Breast epithelium (tissue), 4 donors: ENCODE results near the gene WNK3. TPM values are rescaled to one million over a fixed set of nuclear protein-coding genes. Genes with fewer than 3 reads are reported as not detected.

Experiments used
- DNase-seq, 2 donors: peaks; one replicate each; pipeline ENCODE4 v3.0.0-alpha.2; 2019; ENCODE audit warnings: low spot score in 2 of 2
- H3K27ac ChIP-seq, 2 donors: fragments of 200-600 bp; sonication (generic) in 1 of 2; one replicate each; pipeline ENCODE4 v1.5.1; 2016 to 2019; ENCODE audit warnings: mild to moderate bottlenecking in 1 of 2
- H3K27me3 ChIP-seq, 2 donors: fragments of 200-600 bp; sonication (generic) in 1 of 2; one replicate each; pipeline versions ENCODE4 v1.5.1 to v1.6.0; 2017 to 2019; ENCODE audit warnings: control low read depth in 1 of 2, mild to moderate bottlenecking in 1 of 2
- H3K36me3 ChIP-seq: fragments of 200-600 bp; one replicate; pipeline ENCODE4 v1.5.1; 2019
- H3K4me1 ChIP-seq, 2 donors: fragments of 200-600 bp; sonication (generic); one replicate each; pipeline ENCODE4 v1.5.1; 2016 to 2019; ENCODE audit warnings: control low read depth in 1 of 2
- H3K4me3 ChIP-seq, 3 donors: fragments of 200-600 bp; sonication (generic); 1 replicate in 2 of 3; 2 replicates in 1 of 3; pipeline ENCODE4 v1.5.1; 2016 to 2019; ENCODE audit warnings: mild to moderate bottlenecking in 3 of 3, moderate library complexity in 2 of 3
- H3K9me3 ChIP-seq, 2 donors: fragments of 200-600 bp; sonication (generic) in 1 of 2; one replicate each; pipeline ENCODE4 v1.5.1; 2016 to 2019; ENCODE audit warnings: control low read depth in 1 of 2
- POLR2A ChIP-seq: fragments of 450-650 bp; IDR thresholded peaks from one replicate; pipeline ENCODE4 v1.6.1; 2016; ENCODE audit warnings: antibody characterized with exemption, mild to moderate bottlenecking, moderate library complexity
- POLR2AphosphoS5 ChIP-seq, 3 donors: sonication (generic); formaldehyde crosslinking; IDR thresholded peaks; one replicate each; pipeline ENCODE4 v1.6.1; 2017; ENCODE audit warnings: antibody characterized with exemption in 3 of 3
- intact Hi-C: fragments of 100-400 bp; cut with DNase I; formaldehyde crosslinking; loops from one replicate; pipeline ENCODE4 v1.15.1; 2023; ENCODE audit warnings: low total_unique reads
- total RNA-seq, 3 donors: library from RNA; depleted of rRNA; stranded (reverse); fragments of >200 nt; gene quantifications; one replicate each; pipeline ENCODE4 v1.1.0, GENCODE V29; 2016
- TF ChIP-seq, protein P1 (sequence below), 3 donors: fragments of 450-650 bp; IDR thresholded peaks; one replicate each; pipeline ENCODE4 v1.5.1; 2016 to 2017; ENCODE audit warnings: antibody characterized with exemption in 3 of 3, mild to moderate bottlenecking in 3 of 3, moderate library complexity in 3 of 3

Gene WNK3
- total RNA-seq, 3 donors from 2014 or later: 1.3 to 5.4 (median 3.3) TPM

DNA sequence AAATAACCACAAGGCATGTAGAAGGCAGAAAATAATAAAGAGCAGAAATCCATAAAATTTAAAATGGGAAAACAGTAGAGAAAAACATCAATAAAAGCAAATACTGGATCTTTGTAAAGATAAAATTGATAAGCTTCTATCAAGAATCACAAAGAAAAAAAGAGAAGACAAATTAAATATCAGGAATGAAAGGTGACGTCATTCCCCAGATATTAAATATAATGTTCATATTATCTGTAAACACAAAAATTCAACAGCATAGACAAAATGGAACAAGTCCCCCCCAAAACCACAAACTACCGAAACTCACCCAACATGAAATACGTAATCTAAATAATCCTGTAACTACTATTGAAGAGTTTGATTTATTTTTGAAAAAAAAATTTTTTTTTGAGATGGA is 144.2 kb downstream of the WNK3 start:
- H3K36me3 ChIP-seq: no peaks in the 10 kb centered on the region
- H3K27ac ChIP-seq: no peak overlapping the region
- H3K4me3 ChIP-seq: no peak overlapping the region
- intact Hi-C loops: no loop called here
- no peak for DNase-seq
- no peak for TF ChIP-seq POLR2AphosphoS5 (IDR thresholded peaks at IDR 0.05)
- TF ChIP-seq, protein P1, sequence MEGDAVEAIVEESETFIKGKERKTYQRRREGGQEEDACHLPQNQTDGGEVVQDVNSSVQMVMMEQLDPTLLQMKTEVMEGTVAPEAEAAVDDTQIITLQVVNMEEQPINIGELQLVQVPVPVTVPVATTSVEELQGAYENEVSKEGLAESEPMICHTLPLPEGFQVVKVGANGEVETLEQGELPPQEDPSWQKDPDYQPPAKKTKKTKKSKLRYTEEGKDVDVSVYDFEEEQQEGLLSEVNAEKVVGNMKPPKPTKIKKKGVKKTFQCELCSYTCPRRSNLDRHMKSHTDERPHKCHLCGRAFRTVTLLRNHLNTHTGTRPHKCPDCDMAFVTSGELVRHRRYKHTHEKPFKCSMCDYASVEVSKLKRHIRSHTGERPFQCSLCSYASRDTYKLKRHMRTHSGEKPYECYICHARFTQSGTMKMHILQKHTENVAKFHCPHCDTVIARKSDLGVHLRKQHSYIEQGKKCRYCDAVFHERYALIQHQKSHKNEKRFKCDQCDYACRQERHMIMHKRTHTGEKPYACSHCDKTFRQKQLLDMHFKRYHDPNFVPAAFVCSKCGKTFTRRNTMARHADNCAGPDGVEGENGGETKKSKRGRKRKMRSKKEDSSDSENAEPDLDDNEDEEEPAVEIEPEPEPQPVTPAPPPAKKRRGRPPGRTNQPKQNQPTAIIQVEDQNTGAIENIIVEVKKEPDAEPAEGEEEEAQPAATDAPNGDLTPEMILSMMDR (IDR thresholded peaks at IDR 0.05): no peak
- TF ChIP-seq POLR2A: no peak
- H3K4me1 ChIP-seq: no peaks in the 10 kb centered on the region
- H3K9me3 ChIP-seq: no peaks in the 10 kb centered on the region
- peaks cover 0 to 14% of the 10 kb centered on the region in 2 donors for H3K27me3 ChIP-seq

DNA sequence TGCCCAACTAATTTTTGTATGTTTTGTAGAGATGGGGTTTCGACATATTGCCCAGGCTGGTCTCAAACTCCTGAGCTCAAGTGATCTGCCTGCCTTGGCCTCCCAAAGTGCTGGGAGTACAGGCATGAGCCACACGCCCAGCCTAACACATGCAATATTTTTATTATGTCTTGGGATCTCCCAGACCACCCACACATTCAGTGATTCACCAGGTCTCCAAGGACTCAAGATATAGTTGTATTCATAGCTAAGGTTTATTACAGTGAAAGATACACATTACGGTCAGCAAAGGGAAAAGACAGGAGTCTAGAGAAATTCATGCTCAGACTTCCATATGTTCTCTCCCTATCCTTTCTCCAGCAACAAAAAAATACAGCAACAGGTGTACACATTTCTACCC is 149.3 kb downstream of the WNK3 start:
- DNase-seq: no peak
- Histone ChIP-seq H3K4me3 (no peak overlapping the region), H3K4me1 (no peaks in the 10 kb centered on the region), H3K27ac (no peak overlapping the region), H3K36me3 (no peaks in the 10 kb centered on the region), H3K27me3 (peaks cover 0 to 18% of the 10 kb centered on the region in 2 donors), H3K9me3 (no peaks in the 10 kb centered on the region)
- TF ChIP-seq, protein P1 (IDR thresholded peaks at IDR 0.05): no peak
- no peak for TF ChIP-seq POLR2AphosphoS5 (IDR thresholded peaks at IDR 0.05)
- TF ChIP-seq POLR2A: no peak
- intact Hi-C loops: no loop called here

GRCh38 chrX:54198262-54198661 is 159.6 kb downstream of the WNK3 start:
- Histone ChIP-seq H3K36me3 (no peaks in the 10 kb centered on the region), H3K27me3 (peaks cover 0 to 20% of the 10 kb centered on the region in 2 donors), H3K4me1 (no peaks in the 10 kb centered on the region), H3K4me3 (no peak overlapping the region), H3K27ac (no peak overlapping the region), H3K9me3 (no peaks in the 10 kb centered on the region)
- DNase-seq: no peak
- intact Hi-C loops: no loop called here
- TF ChIP-seq, protein P1 (IDR thresholded peaks at IDR 0.05): no peak
- no peak for TF ChIP-seq POLR2AphosphoS5 (IDR thresholded peaks at IDR 0.05)
- TF ChIP-seq POLR2A: no peak

- Histone ChIP-seq H3K27ac (no peak overlapping the region), H3K27me3 (peaks cover 0 to 20% of the 10 kb centered on the region in 2 donors), H3K4me3 (no peak overlapping the region), H3K9me3 (no peaks in the 10 kb centered on the region), H3K4me1 (no peaks in the 10 kb centered on the region), H3K36me3 (no peaks in the 10 kb centered on the region)
- intact Hi-C loops: no loop called here
- no peak for DNase-seq
- TF ChIP-seq POLR2AphosphoS5 (IDR thresholded peaks at IDR 0.05) (no peak), POLR2A (no peak)
- TF ChIP-seq, protein P1 (IDR thresholded peaks at IDR 0.05): no peak
These were observed 162.8 kb downstream of the WNK3 start for GRCh38 chrX:54194982-54195588.

GRCh38 chrX:54193085-54193821 is 164.6 kb downstream of the WNK3 start:
- Histone ChIP-seq H3K36me3 (no peaks in the 10 kb centered on the region), H3K27ac (no peak overlapping the region), H3K27me3 (peaks cover 0 to 14% of the 10 kb centered on the region in 2 donors), H3K9me3 (no peaks in the 10 kb centered on the region), H3K4me3 (no peak overlapping the region), H3K4me1 (no peaks in the 10 kb centered on the region)
- TF ChIP-seq POLR2A: no peak
- TF ChIP-seq, protein P1 (IDR thresholded peaks at IDR 0.05): no peak
- no peak for TF ChIP-seq POLR2AphosphoS5 (IDR thresholded peaks at IDR 0.05)
- DNase-seq: no peak
- intact Hi-C loops: no loop called here
